ENCODE measurements around the gene RPL28. TPM values are rescaled to one million over a fixed set of nuclear protein-coding genes. Genes with fewer than 3 reads are reported as not detected.
A peak's percentile ranks its signal among the peaks of the same experiment; 100 is the strongest.

RPL28 gene
- total RNA-seq, 1 experiment from 2014 or later = 2,505 TPM

GRCh38 chr19:55341595-55342531 lies 43.9 kb upstream of the RPL28 start:
- ATAC-seq (no peak), DNase-seq (ENCODE audit: low spot score) (no peak)
- Mint-ChIP-seq H3K4me3 (peak overlapping the region; percentile 57), H3K9me3 (no peaks in the 10 kb centered on the region), H3K27ac (peak overlapping the region; percentile 90), H3K36me3 (peaks cover 28% of the 10 kb centered on the region), H3K4me1 (peaks cover 23% of the 10 kb centered on the region), H3K27me3 (ENCODE audit: low read depth) (peaks cover 10% of the 10 kb centered on the region)
- TF ChIP-seq ELF4 (CRISPR knock-in tag; IDR thresholded peaks at IDR 0.05; ENCODE audit: low read depth) (no peak), USF1 (CRISPR knock-in tag; IDR thresholded peaks at IDR 0.05) (no peak), ZNF121 (CRISPR knock-in tag; IDR thresholded peaks at IDR 0.05) (no peak), CDX4 (CRISPR knock-in tag; IDR thresholded peaks at IDR 0.05; ENCODE audit: borderline replicate concordance) (no peak), ZNF281 (CRISPR knock-in tag; IDR thresholded peaks at IDR 0.05) (0 out of 2 replicates have a peak, but pooled peaks have one; percentile 20), JUN (CRISPR knock-in tag; IDR thresholded peaks at IDR 0.05) (no peak), ZNF138 (CRISPR knock-in tag; conservative IDR thresholded peaks at IDR 0.05) (no peak), ZNF425 (CRISPR knock-in tag; conservative IDR thresholded peaks at IDR 0.05) (no peak), ZNF532 (CRISPR knock-in tag; IDR thresholded peaks at IDR 0.05; ENCODE audit: borderline replicate concordance) (no peak), ARID4B (CRISPR knock-in tag; IDR thresholded peaks at IDR 0.05; ENCODE audit: borderline replicate concordance) (0 out of 2 replicates have a peak, but pooled peaks have one; percentile 50), MYBL2 (CRISPR knock-in tag; IDR thresholded peaks at IDR 0.05) (no peak), CBFB (CRISPR knock-in tag; IDR thresholded peaks at IDR 0.05; ENCODE audit: low read depth) (no peak), ZBTB43 (CRISPR knock-in tag; IDR thresholded peaks at IDR 0.05) (0 out of 2 replicates have a peak, but pooled peaks have one; percentile 32), PREB (CRISPR knock-in tag; IDR thresholded peaks at IDR 0.05; ENCODE audit: borderline replicate concordance) (no peak)
- CTCF ChIA-PET = interaction anchor here (0.5 to 2.2 kb wide), 9 partner anchors 15 to 311 kb away, joined by 3 to 10 read pairs (median 5); partner anchors contain the start of genes DNAAF3, IL11 and TMEM238
- POLR2A ChIA-PET = interaction anchor here (1.0 to 1.8 kb wide), 4 partner anchors 7 to 41 kb away, joined by 4 to 6 read pairs (median 6); partner anchors contain the start of gene TMEM238
